Stimulated activated CD4-positive, alpha-beta T cell treated with anti-CD3 and anti-CD28 coated beads, Interleukin-2, amount 100 ng/mL, for 48 hours (primary cell): ENCODE data around the gene BRCA1.
"Not testable (repeated sequence)": the region's sequence is repeated elsewhere in the genome, so short reads cannot be mapped to it uniquely, and the experiment has no call there.

Experiments used
- DNase-seq, 2 donors: peaks; one replicate each; pipeline ENCODE4 v3.0.0-alpha.2; 2020

The BRCA1 gene

GRCh38 chr17:43133439-43133838, 8.3 kb upstream of the BRCA1 start:
- DNase-seq: not testable (repeated sequence)

- no peak for DNase-seq
These were observed 7.0 kb upstream of the BRCA1 start for GRCh38 chr17:43132117-43132516.

DNA sequence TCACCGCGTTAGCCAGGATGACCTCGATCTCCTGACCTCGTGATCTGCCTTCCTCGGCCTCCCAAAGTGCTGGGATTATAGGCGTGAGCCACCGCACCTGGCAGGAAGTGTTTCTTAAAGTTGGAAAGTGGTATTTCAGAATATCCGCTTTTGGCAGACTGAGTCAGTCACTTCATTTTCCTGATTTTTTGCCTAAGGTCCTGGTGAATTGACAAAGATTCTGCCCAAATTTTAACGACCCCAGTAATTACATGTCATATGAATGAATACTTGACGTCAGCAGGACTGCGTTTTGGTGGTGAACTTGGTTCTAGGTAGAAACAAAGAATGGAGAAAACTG, 4.5 kb upstream of the BRCA1 start:
- no peak for DNase-seq

DNA sequence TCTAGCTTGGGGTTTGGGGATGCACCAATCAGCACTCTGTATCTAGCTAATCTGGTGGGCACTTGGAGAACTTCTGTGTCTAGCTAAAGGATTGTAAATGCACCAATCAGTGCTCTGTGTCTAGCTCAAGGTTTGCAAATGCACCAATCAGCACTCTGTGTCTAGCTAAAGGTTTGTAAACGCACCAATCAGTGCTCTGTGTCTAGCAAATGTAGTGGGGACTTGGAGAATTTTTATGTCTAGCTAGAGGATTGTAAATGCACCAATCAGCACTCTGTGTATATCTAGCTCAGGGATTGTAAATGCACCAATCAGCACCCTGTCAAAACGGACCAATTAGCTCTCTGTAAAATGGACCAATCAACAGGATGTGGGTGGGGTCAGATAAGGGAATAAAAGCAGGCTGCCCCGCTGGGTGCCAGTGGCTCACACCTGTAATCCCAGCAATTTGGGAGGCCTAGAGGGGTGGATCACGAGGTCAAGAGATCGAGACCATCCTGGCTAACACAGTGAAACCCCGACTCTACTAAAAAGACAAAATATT, 2.2 kb upstream of the BRCA1 start:
- not testable (repeated sequence) for DNase-seq

- DNase-seq: no peak
These were observed 1.7 kb upstream of the BRCA1 start for GRCh38 chr17:43126911-43127290.

- peak in 1 of 2 donors; percentile 6 for DNase-seq
These were observed 1.1 kb upstream of the BRCA1 start for GRCh38 chr17:43125967-43126910.

DNA sequence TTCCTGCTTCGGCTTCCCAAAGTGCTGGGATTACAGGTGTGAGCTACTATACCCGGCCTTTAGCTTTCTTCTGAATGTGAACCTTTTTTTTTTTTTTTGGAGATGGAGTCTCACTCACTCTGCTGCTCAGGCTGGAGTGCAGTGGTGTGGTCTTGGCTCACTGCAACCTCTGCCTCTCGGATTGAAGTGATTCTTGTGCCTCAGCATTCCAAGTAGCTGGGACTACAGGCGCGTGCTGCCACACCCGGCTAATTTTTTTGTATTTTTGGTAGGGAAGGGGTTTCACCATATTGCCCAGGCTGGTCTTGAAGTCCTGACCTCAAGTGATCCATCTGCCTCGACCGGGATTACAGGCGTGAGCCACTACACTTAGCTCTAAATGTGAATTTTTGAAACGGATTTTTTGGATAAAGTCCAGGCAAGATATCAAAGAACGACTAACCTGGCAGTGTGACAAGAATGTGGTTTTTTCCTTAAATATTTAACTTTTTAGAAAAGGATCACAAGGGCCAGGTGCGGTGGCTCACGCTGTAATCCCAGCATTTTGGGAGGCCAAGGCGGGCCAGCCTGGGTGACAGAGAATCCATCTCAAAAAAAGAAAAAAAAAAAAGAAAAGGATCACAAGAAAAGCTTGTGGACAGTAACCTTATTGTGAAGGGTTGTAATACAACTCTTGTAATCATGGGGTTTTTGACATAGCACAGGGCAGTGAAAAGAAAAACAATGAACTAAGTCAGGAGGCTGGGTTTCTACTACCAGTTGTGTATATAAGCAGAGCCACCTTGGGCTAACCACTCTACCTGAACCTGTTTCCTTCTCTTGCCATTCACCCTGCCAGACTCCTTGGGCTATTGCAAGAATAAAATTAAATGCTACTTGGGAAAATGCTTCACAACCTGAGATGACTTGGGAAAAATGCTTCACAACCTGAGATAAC, 6.2 kb downstream of the BRCA1 start:
- no peak for DNase-seq

- DNase-seq: no peak
These were observed 11.0 kb downstream of the BRCA1 start for GRCh38 chr17:43114151-43114552.

GRCh38 chr17:43106552-43106951, 18.6 kb downstream of the BRCA1 start:
- no peak for DNase-seq

GRCh38 chr17:43105146-43105545, 20.0 kb downstream of the BRCA1 start:
- DNase-seq: no peak

- DNase-seq: no peak
These were observed 20.5 kb downstream of the BRCA1 start for GRCh38 chr17:43104665-43105064.

- not testable (repeated sequence) for DNase-seq
These were observed 29.8 kb downstream of the BRCA1 start for GRCh38 chr17:43095364-43095763.

DNA sequence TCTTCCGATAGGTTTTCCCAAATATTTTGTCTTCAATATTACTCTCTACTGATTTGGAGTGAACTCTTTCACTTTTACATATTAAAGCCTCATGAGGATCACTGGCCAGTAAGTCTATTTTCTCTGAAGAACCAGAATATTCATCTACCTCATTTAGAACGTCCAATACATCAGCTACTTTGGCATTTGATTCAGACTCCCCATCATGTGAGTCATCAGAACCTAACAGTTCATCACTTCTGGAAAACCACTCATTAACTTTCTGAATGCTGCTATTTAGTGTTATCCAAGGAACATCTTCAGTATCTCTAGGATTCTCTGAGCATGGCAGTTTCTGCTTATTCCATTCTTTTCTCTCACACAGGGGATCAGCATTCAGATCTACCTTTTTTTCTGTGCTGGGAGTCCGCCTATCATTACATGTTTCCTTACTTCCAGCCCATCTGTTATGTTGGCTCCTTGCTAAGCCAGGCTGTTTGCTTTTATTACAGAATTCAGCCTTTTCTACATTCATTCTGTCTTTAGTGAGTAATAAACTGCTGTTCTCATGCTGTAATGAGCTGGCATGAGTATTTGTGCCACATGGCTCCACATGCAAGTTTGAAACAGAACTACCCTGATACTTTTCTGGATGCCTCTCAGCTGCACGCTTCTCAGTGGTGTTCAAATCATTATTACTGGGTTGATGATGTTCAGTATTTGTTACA, 30.9 kb downstream of the BRCA1 start:
- no peak for DNase-seq

DNA sequence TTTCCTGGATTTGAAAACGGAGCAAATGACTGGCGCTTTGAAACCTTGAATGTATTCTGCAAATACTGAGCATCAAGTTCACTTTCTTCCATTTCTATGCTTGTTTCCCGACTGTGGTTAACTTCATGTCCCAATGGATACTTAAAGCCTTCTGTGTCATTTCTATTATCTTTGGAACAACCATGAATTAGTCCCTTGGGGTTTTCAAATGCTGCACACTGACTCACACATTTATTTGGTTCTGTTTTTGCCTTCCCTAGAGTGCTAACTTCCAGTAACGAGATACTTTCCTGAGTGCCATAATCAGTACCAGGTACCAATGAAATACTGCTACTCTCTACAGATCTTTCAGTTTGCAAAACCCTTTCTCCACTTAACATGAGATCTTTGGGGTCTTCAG, 32.3 kb downstream of the BRCA1 start:
- no peak for DNase-seq

DNA sequence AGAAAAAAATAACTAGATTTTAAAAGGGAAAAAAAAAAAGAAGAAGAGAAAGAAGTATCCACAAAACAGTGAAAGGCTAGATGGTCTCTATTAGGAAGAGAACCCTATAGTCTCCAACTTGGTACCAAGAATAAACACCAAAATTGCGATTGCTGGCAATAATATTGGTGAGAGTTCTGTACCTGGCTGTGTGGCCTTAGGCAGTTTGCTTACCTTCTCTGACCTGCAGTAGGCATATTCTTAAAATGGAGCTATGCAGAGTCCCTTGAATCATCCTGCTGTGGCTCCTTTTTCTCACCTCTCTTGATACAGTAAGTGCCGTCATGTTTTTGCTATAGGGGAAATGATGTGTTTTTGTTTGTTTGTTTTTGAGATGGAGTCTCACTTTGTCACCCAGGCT, 35.1 kb downstream of the BRCA1 start:
- no peak for DNase-seq

DNA sequence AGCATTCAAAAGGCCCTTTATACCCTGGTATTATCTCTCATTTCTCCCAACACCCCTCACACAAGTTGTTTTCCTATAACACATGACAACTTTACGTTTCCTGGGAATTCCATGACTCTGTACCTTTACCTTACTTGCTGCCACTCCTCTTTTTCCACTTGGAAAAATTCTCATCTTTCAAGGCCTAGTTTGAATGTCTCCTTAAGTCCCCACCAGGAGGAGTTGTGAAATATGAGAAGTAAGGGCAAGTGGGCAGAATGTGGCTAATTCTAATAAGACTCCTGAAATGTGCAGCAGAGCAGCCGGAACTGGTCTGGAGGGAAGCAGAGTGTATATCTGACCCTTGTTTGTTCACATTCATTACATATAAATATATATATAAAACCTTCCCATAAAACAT, 39.7 kb downstream of the BRCA1 start:
- DNase-seq: no peak

DNA sequence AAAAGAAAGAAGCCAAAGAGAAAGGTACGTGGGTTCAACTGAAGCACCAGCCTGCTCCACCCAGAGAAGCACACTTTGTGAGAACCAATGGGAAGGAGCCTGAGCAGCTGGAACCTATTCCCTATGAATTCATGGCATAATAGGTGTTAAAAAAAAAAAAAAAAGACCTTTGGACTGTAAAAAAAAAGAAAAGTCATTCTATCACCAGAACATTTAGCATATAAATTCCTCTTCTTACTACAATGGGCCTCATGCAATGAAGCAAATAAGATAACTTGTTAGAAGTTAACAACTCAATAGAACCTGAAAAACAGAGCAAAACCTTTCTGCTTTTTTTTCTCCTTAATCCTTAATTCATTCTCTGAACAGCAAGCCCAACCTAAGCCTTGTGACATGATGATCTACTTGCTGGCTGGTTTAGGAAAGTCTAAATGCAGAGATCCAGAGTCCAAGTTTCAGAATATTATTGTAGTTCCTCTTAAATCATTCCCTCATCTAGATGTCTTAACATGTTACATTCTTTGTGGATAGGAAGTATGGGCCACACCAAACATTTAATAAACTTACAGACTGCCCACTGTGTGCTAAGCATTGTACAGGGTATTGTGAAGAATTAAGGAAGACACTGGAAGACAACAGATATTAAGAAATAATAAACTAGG, 45.4 kb downstream of the BRCA1 start:
- no peak for DNase-seq

DNA sequence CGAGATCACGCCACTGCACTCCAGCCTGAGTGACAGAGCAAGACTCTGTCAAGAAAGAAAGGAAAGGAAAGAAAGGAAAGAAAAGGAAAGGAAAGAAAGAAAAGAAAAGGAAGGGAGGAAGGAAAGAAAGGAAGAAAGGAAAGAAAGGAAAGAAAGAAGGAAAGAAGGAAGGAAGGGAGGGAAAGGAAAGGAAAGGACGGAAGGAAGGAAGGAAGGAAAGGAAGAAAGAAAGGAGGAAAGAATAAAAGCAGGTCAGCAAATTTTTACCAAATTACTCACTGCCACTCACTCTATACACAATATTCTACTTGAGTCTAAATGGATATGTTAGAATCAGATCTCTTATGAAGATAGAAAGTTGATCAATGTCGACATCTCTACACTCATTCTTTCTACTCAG, 50.3 kb downstream of the BRCA1 start:
- DNase-seq: no peak

GRCh38 chr17:43070872-43071271, 54.3 kb downstream of the BRCA1 start:
- no peak for DNase-seq

- no peak for DNase-seq
These were observed 54.9 kb downstream of the BRCA1 start for GRCh38 chr17:43070257-43070656.

- no peak for DNase-seq
These were observed 55.7 kb downstream of the BRCA1 start for GRCh38 chr17:43069368-43069898.
